SK-N-DZ (cell line): ENCODE results near the gene ASIC3.
"Not testable (repeated sequence)": the region's sequence is repeated elsewhere in the genome, so short reads cannot be mapped to it uniquely, and the experiment has no call there.

Source experiments
- DNase-seq: peaks from one replicate; pipeline ENCODE4 v3.0.0-alpha.2; 2015; ENCODE audit warnings: low spot score

Gene ASIC3

GRCh38 chr7:151013733-151014497 lies 34.4 kb upstream of the ASIC3 start:
- peak; percentile 95 for DNase-seq

DNA sequence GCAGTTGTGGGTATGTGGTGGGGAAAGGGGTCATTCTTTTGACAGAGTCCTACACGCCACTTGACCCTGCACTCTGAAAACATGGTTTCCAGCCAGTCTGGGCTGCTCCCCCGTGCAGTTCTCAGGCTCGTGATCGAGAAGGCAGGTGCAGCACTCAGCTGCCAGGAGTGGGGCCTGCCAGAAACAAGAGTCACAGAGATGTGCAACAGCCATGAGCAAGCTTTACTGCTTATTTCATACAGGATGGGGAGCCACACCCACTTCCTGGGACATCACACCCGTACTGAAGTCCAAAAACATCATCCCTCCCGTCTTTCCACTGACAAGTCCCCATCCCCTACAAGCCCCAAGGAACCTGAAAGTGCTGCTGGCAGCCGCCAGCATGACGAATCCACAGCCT lies 33.4 kb upstream of the ASIC3 start:
- DNase-seq: no peak

- DNase-seq: no peak
Measured at GRCh38 chr7:151015967-151016366, 32.4 kb upstream of the ASIC3 start.

DNA sequence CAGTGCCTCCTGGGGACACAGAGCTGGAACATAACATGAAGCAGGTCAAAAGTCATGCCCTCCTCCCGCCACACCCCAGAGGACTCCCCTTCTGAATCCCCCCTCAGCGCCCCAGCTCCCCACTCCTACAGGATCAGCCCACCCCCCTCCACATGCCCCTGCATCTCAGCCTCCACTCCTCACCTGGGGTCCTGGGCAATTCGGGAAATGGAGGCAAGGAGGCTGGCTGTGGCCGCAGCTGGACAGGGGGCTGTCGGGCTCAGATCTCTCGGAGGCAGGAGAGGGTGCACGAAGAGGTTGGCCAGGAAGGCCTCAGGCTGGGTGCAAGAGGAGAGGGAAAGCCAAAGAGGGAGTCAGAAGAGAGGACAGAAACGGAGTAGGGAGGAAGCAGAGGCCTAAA lies 31.8 kb upstream of the ASIC3 start:
- no peak for DNase-seq

DNA sequence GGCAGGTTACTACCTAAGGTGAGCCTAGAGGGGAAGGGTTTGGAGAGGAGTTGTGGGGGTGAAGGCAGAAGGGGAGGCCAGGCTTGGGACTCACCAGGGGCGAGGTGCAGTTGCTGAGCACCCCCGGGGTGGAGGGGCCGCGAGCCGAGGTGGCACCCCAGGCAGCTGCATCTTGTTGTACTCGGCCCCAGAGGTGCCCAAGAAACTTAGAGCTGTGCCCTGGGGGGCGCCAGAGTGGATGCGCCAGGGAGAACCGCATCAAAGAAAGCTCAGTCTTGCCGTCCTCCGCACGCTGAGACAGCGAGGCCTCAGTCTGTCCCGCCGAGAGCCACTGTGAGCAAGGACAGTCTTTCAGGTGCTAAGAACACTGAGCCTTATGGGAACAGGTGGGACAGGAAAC lies 31.4 kb upstream of the ASIC3 start:
- no peak for DNase-seq

DNA sequence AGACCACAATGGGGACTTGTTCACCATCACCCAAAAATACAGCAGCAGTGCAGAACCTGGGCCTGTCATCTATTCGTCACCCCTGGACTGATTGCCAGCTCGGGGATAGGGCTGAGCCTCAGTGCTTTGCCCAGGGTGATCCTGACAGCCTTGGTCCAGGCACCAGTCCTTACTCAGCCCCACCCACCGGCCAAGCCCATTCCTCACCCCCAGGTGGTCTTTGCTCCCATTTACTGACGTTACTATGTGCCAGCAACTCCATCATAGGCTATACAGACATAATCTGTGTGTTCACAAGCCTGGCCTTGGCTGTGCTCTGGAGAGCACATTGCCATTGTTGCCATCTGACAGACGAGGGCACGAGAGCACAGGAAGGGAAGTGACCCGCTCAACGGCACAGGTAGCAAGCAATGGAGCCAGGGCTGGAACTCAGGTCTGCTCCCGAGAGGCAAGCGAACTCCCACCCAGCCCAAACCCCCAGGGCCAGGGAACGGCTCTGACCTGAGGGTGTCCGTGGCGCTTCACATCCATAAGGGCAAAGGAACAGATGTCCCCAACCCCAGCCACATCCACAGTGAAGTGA lies 30.9 kb upstream of the ASIC3 start:
- DNase-seq: no peak

- DNase-seq: peak; percentile 81
Measured at GRCh38 chr7:151017953-151018420, 30.3 kb upstream of the ASIC3 start.

DNA sequence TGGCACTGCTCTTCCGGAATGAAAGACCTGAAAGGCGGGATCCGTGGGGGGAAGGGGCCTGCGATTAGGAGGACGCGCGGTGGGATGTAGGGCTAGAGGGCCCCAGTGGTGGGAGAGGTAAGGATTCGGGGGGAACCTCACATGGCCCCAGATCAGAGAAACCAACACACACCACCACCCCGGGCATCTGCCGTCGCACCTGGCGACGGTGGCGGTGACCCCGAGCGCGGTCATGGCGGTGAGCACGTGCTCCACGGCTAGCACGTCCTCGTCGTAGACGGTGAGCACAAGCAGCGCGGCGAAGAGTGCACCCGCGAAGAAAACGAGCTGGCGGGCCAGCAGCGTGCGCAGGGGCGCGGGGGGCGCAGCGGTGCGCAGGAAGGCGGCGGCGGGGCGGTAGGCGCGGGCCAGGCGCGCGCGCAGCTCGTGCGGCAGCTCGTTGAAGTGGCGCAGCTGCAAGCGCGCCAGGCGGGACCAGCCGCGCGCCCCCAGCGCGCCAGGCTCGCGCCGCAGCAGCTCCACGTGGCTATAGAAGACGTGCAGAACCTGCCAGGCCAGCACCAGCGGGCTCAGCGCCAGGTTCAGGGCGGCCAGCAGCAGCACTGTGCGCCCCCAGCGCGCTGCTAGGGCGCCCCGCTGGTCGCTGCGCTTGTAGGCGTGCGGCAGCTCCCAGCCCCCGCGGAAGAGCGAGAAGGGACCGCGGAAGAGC lies 29.8 kb upstream of the ASIC3 start:
- no peak for DNase-seq

- no peak for DNase-seq
Measured at GRCh38 chr7:151019130-151019447, 29.2 kb upstream of the ASIC3 start.

GRCh38 chr7:151020231-151020630 lies 28.1 kb upstream of the ASIC3 start:
- DNase-seq: peak; percentile 75

GRCh38 chr7:151023232-151023631 lies 25.1 kb upstream of the ASIC3 start:
- DNase-seq: no peak

DNA sequence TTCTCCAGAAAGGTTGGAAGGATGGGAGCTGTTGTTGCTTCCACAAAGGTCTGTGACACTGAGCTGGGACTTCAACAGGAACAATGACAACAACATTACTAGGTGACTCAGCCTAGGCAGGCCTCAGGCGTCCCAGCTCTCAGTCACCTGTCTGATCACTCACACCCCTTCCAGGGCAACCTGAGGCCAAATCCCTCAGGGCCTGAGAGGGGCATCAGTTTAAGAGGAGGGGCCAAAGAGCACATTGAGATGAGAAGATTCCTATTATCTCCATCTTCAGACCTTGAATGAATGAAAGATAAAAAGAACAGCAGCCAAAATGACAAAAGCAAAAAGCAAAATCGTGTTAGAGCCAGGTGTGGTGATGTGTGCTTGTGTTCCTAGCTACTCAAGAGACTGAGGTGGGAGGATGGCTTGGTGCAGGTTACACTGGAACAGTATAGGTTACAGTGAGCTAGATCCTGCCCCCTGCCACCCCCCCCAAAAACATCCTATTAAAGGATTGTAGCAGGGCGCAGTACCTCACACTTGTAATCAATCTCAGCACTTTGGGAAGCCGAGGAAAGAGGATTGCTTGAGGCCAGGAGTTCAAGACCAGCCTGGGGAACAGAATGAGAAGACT lies 23.8 kb upstream of the ASIC3 start, which contains the start of gene ATG9B:
Gene ATG9B (minus strand): TSS at position 60 of the 622 bp plus-strand sequence. CDS start 71 bp downstream, outside the sequence.
- no peak for DNase-seq

- no peak for DNase-seq
Measured at GRCh38 chr7:151025924-151026671, 22.2 kb upstream of the ASIC3 start.

DNA sequence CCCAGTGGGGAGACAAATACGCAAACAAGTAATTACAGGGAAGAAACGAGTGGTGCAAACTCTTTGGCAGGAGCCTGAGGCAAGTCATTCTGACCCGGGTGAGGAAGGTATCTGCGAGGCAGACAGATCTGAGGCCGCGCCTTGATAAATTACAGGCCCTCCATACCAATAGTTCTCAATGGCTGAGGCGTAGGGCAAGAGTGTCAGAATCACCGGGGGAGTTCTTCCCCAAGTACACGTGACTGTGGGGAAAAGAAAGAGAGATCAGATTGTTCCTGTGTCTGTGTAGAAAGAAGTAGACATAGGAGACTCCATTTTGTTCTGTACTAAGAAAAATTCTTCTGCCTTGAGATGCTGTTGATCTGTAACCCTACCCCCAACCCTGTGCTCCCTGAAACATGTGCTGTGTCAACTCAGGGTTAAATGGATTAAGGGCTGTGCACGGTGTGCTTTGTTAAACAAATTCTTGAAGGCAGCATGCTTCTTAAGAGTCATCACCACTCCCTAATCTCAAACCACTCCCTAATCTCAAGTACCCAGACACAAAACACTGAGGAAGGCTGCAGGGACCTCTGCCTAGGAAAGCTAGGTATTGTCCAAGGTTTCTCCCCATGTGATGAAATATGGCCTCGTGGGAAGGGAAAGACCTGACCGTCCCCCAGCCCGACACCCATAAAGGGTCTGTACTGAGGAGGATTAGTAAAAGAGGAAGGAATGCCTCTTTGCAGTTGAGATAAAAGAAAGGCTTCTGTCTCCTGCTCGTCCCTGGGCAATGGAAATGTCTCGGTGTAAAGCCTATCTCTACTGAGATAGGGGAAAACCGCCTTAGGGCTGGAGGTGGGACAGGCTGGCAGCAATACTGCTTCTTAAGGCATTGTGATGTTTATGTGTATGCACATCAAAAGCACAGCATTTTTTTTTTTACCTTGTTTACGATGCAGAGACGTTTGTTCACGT lies 21.3 kb upstream of the ASIC3 start:
- not testable (repeated sequence) for DNase-seq

DNA sequence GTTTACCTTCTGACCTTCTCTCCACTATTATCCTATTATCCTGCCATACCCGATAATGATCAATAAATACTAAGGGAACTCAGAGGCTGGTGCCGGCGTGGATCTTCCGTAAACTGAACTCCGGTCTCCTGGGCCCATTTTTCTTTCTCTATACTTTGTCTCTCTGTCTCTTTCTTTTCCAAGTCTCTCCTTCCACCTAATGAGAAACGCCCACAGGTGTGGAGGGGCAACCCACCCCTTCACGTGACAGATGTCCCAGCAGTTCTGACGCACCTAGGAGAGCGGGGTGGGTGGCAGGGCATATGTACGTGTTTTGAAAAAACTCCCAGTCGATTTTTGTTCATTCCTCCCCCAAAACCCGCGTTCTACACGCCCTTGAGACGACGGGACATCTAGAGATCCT lies 20.6 kb upstream of the ASIC3 start:
- DNase-seq: not testable (repeated sequence)

- DNase-seq: peak; percentile 99
Measured at GRCh38 chr7:151028131-151028947, 20.0 kb upstream of the ASIC3 start, which contains the start of gene ABCB8. ABCB8 (plus strand) TSS chr7:151028450; CDS start chr7:151028516, 66 bp downstream.

DNA sequence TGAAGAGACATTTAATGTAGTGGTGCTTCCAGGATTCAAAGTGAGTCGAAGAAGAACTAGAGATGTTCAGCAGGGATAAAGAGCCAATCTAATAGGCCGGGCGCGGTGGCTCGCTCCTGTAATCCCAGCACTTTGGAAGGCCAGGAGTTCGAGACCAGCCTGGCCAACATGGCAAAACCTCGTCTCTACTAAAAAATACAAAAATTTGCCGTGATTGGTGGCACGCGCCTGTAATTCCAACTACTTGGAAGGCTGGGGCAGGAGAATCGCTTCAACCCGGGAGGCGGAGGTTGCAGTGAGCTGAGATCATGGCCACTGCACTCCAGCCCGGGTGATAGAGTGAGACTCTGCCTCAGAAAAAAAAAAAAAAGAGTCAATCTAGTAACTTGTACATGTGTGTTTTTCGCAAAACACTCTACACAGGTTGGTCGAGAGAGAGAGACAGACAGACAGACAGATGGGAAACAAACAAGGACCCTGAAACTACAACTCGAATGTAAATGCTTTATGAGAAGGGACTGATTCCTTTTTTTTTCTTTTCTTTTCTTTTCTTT lies 19.3 kb upstream of the ASIC3 start:
- no peak for DNase-seq

GRCh38 chr7:151031011-151031410 lies 17.3 kb upstream of the ASIC3 start:
- DNase-seq: no peak
